Measurements from ENCODE around the gene CBX4. TPM values are rescaled to one million over a fixed set of nuclear protein-coding genes. Genes with fewer than 3 reads are reported as not detected.
"Not testable (repeated sequence)": the region's sequence is repeated elsewhere in the genome, so short reads cannot be mapped to it uniquely, and the experiment has no call there.

Gene CBX4
- total RNA-seq, 4 donors from 2014 or later: 5.6 to 17.2 (median 13.5) TPM

GRCh38 chr17:79854080-79855060 is 15.1 kb upstream of the CBX4 start:
- H3K36me3 ChIP-seq: no peaks in the 10 kb centered on the region
- no peaks in the 10 kb centered on the region for H3K4me1 ChIP-seq
- H3K9me3 ChIP-seq: no peaks in the 10 kb centered on the region
- intact Hi-C loops (cut with DNase I): no loop called here
- WGBS, 2 donors: 84 to 85% methylated on average over 14 of the region's 14 CpGs
- H3K4me3 ChIP-seq (replicated peaks in 1 of 3): no peak overlapping the region
- no peak for DNase-seq
- no peaks in the 10 kb centered on the region for H3K27me3 ChIP-seq
- no peak overlapping the region for H3K27ac ChIP-seq
- TF ChIP-seq CTCF (IDR thresholded peaks at IDR 0.05) (no peak), POLR2A (IDR thresholded peaks at IDR 0.05) (no peak)

- 78 to 80% methylated on average over 10 of the region's 10 CpGs for WGBS, 2 donors
- intact Hi-C loops (cut with DNase I); H3K9me3 ChIP-seq; DNase-seq; H3K4me1 ChIP-seq; H3K27me3 ChIP-seq; H3K4me3 ChIP-seq (replicated peaks in 1 of 3); H3K27ac ChIP-seq; H3K36me3 ChIP-seq: not testable (repeated sequence)
Observed at GRCh38 chr17:79853168-79853567, 13.9 kb upstream of the CBX4 start.

- no peaks in the 10 kb centered on the region for H3K36me3 ChIP-seq
- no peaks in the 10 kb centered on the region for H3K27me3 ChIP-seq
- H3K4me3 ChIP-seq (replicated peaks in 1 of 3): no peak overlapping the region
- TF ChIP-seq POLR2A (IDR thresholded peaks at IDR 0.05): no peak
- no peak for TF ChIP-seq CTCF (IDR thresholded peaks at IDR 0.05)
- H3K4me1 ChIP-seq: no peaks in the 10 kb centered on the region
- WGBS, 2 donors: 49 to 55% methylated on average over 5 of the region's 5 CpGs
- H3K9me3 ChIP-seq: no peaks in the 10 kb centered on the region
- no peak overlapping the region for H3K27ac ChIP-seq
- intact Hi-C loops (cut with DNase I): no loop called here
- no peak for DNase-seq
Observed at GRCh38 chr17:79852748-79853147, 13.5 kb upstream of the CBX4 start.

GRCh38 chr17:79851461-79851817 is 12.2 kb upstream of the CBX4 start:
- TF ChIP-seq POLR2A (IDR thresholded peaks at IDR 0.05) (no peak), CTCF (IDR thresholded peaks at IDR 0.05) (no peak)
- Histone ChIP-seq H3K27me3 (no peaks in the 10 kb centered on the region), H3K4me1 (no peaks in the 10 kb centered on the region), H3K36me3 (no peaks in the 10 kb centered on the region), H3K4me3 (replicated peaks in 1 of 3) (no peak overlapping the region), H3K9me3 (no peaks in the 10 kb centered on the region), H3K27ac (no peak overlapping the region)
- no peak for DNase-seq
- intact Hi-C loops (cut with DNase I): no loop called here
- WGBS, 2 donors: 39 to 55% methylated on average over 11 of the region's 11 CpGs

- intact Hi-C loops (cut with DNase I): no loop called here
Observed at GRCh38 chr17:79850571-79851460, 11.6 kb upstream of the CBX4 start.

More at GRCh38 chr17:79850571-79851460, 11.6 kb upstream of the CBX4 start:
- no peak overlapping the region for H3K4me3 ChIP-seq (replicated peaks in 1 of 3)
- WGBS, 2 donors: 92% methylated on average over 17 of the region's 18 CpGs
- no peak overlapping the region for H3K27ac ChIP-seq
- H3K9me3 ChIP-seq: no peaks in the 10 kb centered on the region
- H3K4me1 ChIP-seq: no peaks in the 10 kb centered on the region
- DNase-seq: no peak
- no peaks in the 10 kb centered on the region for H3K36me3 ChIP-seq
- H3K27me3 ChIP-seq: no peaks in the 10 kb centered on the region
- TF ChIP-seq POLR2A (IDR thresholded peaks at IDR 0.05) (no peak), CTCF (IDR thresholded peaks at IDR 0.05) (no peak)

Data from thyroid gland (tissue), 4 donors.